Mammary epithelial cell (primary cell): ENCODE measurements around the gene XRCC2.

Experiments
- EZH2 ChIP-seq: IDR thresholded peaks from 2 replicates; pipeline ENCODE4 v1.6.1; 2012; ENCODE audit warnings: low read length, inconsistent platforms, borderline replicate concordance
- TF ChIP-seq, protein P1 (sequence below), 2 donors: IDR thresholded peaks in 1 of 2; conservative IDR thresholded peaks in 1 of 2; 2 replicates each; pipeline ENCODE4 v1.5.1; 2011 to 2012; ENCODE audit warnings: inconsistent platforms in 2 of 2, low read length in 2 of 2, mild to moderate bottlenecking in 2 of 2, control low read depth in 1 of 2, low read depth in 1 of 2; ENCODE audit not compliant: insufficient read depth in 1 of 2; ENCODE audit errors: extremely low read depth in 1 of 2

DNA sequence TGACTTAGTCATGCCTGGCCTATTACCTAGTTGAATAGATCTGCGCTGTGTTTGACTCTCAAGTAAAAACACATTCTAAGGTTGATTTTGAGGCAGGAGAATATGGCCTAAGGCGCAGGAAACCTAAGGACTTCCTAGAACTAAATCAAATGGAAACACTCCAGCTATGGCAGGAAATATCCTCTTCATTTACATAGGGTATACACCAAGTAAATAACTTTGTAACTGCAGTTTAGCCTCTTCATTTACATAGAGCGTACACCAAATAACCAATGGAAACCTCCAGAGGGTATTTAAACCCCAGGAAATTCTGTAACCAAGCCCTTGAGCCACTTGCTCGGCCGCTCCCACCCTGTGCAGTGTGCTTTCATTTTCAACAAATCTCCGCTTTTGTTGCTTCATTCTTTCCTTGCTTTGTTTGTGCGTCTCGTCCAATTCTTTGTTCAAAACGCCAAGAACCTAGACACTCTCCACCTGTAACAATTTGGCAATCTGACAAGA is 35.6 kb upstream of the XRCC2 start:
- TF ChIP-seq, protein P1, sequence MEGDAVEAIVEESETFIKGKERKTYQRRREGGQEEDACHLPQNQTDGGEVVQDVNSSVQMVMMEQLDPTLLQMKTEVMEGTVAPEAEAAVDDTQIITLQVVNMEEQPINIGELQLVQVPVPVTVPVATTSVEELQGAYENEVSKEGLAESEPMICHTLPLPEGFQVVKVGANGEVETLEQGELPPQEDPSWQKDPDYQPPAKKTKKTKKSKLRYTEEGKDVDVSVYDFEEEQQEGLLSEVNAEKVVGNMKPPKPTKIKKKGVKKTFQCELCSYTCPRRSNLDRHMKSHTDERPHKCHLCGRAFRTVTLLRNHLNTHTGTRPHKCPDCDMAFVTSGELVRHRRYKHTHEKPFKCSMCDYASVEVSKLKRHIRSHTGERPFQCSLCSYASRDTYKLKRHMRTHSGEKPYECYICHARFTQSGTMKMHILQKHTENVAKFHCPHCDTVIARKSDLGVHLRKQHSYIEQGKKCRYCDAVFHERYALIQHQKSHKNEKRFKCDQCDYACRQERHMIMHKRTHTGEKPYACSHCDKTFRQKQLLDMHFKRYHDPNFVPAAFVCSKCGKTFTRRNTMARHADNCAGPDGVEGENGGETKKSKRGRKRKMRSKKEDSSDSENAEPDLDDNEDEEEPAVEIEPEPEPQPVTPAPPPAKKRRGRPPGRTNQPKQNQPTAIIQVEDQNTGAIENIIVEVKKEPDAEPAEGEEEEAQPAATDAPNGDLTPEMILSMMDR (conservative IDR thresholded peaks at IDR 0.05 in 1 of 2, IDR thresholded peaks at IDR 0.05 in 1 of 2; ENCODE audit: extremely low read depth in 1 of 2, insufficient read depth in 1 of 2, low read depth in 1 of 2, low read length in 2 of 2): no peak
- TF ChIP-seq EZH2: no peak
